GM23338 (cell line): ENCODE data around the gene PUS7.
"Not testable (repeated sequence)": the region's sequence is repeated elsewhere in the genome, so short reads cannot be mapped to it uniquely, and the experiment has no call there.

Source experiments
- CREB1 ChIP-seq: fragments of 250-450 bp; sonication (Bioruptor Pico); IDR thresholded peaks from 2 replicates; pipeline ENCODE4 v1.5.0; 2020; ENCODE audit warnings: low read depth, mild to moderate bottlenecking, moderate library complexity
- CTCF ChIP-seq, 2 experiments: fragments of 200-600 bp in 1 of 2; sonication (generic) in 1 of 2; conservative IDR thresholded peaks; 2 replicates each; pipeline versions ENCODE4 v1.5.1 to v1.6.1; 2016 to 2017; ENCODE audit warnings: antibody characterized with exemption in 2 of 2, low read depth in 2 of 2, mild to moderate bottlenecking in 2 of 2, moderate library complexity in 1 of 2
- ETS1 ChIP-seq: IDR thresholded peaks from 2 replicates; pipeline ENCODE4 v1.6.1; 2016; ENCODE audit warnings: antibody characterized with exemption
- EZH2 ChIP-seq: fragments of 200-600 bp; sonication (generic); IDR thresholded peaks from one replicate; pipeline ENCODE4 v1.8.0; 2017; ENCODE audit warnings: antibody characterized with exemption, mild to moderate bottlenecking, low read depth; ENCODE audit not compliant: unreplicated experiment
- EZH2phosphoT487 ChIP-seq: fragments of 200-600 bp; sonication (generic); IDR thresholded peaks from one replicate; pipeline ENCODE4 v1.8.1; 2018; ENCODE audit warnings: antibody characterized with exemption; ENCODE audit not compliant: unreplicated experiment
- JUNB ChIP-seq: IDR thresholded peaks from one replicate; pipeline ENCODE4 v1.6.1; 2016; ENCODE audit warnings: antibody characterized with exemption; ENCODE audit not compliant: unreplicated experiment
- NANOG ChIP-seq: IDR thresholded peaks from 2 replicates; pipeline ENCODE4 v1.6.1; 2016; ENCODE audit warnings: antibody characterized with exemption, borderline replicate concordance
- POLR2AphosphoS5 ChIP-seq: IDR thresholded peaks from 2 replicates; pipeline ENCODE4 v1.6.1; 2016; ENCODE audit warnings: antibody characterized with exemption, low read depth
- REST ChIP-seq: IDR thresholded peaks from one replicate; pipeline ENCODE4 v1.6.1; 2018; ENCODE audit warnings: antibody characterized with exemption; ENCODE audit not compliant: unreplicated experiment
- ZNF114 ChIP-seq: fragments of 250-450 bp; sonication (Bioruptor Pico); IDR thresholded peaks from 2 replicates; pipeline ENCODE4 v1.5.0; 2020; ENCODE audit warnings: mild to moderate bottlenecking, moderate library complexity

- not testable (repeated sequence) for TF ChIP-seq CTCF (conservative IDR thresholded peaks at IDR 0.05; ENCODE audit: low read depth in 2 of 2); EZH2phosphoT487; EZH2; REST; POLR2AphosphoS5; JUNB; CREB1; ETS1; NANOG; ZNF114 (CRISPR knock-in tag)
These were observed 71.2 kb downstream of the PUS7 start for GRCh38 chr7:105450870-105451269.
